GM21619 (cell line): ENCODE data around the gene GARIN5A.

Experiments
- ATAC-seq: cut with Tn5 transposase; IDR thresholded peaks from one replicate; pipeline ENCODE4 v1.9.1; 2021; ENCODE audit not compliant: unreplicated experiment

Gene GARIN5A

GRCh38 chr19:50435627-50436026 is 41.0 kb downstream of the GARIN5A start:
- no peak for ATAC-seq

- ATAC-seq = no peak
Observed at GRCh38 chr19:50435221-50435620, 41.4 kb downstream of the GARIN5A start.

- ATAC-seq = no peak
Observed at GRCh38 chr19:50434525-50434924, 42.1 kb downstream of the GARIN5A start.

GRCh38 chr19:50433201-50434180 is 43.2 kb downstream of the GARIN5A start:
- no peak for ATAC-seq

- peak; percentile 4 for ATAC-seq
Observed at GRCh38 chr19:50432221-50433028, 44.2 kb downstream of the GARIN5A start, which contains the start of gene MYBPC2. Gene MYBPC2, plus strand, starts transcription at chr19:50432892. Its CDS starts 62 bp downstream, at chr19:50432954.

GRCh38 chr19:50431343-50432220 is 45.1 kb downstream of the GARIN5A start:
- ATAC-seq = peak; percentile 64

- ATAC-seq = no peak
Observed at GRCh38 chr19:50430888-50431342, 45.7 kb downstream of the GARIN5A start.

GRCh38 chr19:50428772-50429463 is 47.7 kb downstream of the GARIN5A start:
- no peak for ATAC-seq

GRCh38 chr19:50427997-50428425 is 48.6 kb downstream of the GARIN5A start:
- no peak for ATAC-seq

GRCh38 chr19:50427318-50427925 is 49.2 kb downstream of the GARIN5A start:
- ATAC-seq = no peak

- no peak for ATAC-seq
Observed at GRCh38 chr19:50425581-50425980, 51.1 kb downstream of the GARIN5A start.

- no peak for ATAC-seq
Observed at GRCh38 chr19:50423279-50424113, 53.2 kb downstream of the GARIN5A start.

GRCh38 chr19:50422397-50423278 is 54.0 kb downstream of the GARIN5A start:
- ATAC-seq = no peak

GRCh38 chr19:50420808-50421207 is 55.8 kb downstream of the GARIN5A start:
- no peak for ATAC-seq

GRCh38 chr19:50420127-50420526 is 56.5 kb downstream of the GARIN5A start:
- ATAC-seq = no peak

GRCh38 chr19:50419580-50420035 is 57.0 kb downstream of the GARIN5A start:
- ATAC-seq = no peak

GRCh38 chr19:50419022-50419579 is 57.5 kb downstream of the GARIN5A start:
- no peak for ATAC-seq
